NCI-H2081 treated with DMSO at 0.1 percent for 48 hours (cell line): ENCODE data around the gene COX10.
"Not testable (repeated sequence)": the region's sequence is repeated elsewhere in the genome, so short reads cannot be mapped to it uniquely, and the experiment has no call there.

Experiments
- DNase-seq: peaks from one replicate; lab custom pipeline; 2025; lab: John Stamatoyannopoulos, UW

The COX10 gene

DNA sequence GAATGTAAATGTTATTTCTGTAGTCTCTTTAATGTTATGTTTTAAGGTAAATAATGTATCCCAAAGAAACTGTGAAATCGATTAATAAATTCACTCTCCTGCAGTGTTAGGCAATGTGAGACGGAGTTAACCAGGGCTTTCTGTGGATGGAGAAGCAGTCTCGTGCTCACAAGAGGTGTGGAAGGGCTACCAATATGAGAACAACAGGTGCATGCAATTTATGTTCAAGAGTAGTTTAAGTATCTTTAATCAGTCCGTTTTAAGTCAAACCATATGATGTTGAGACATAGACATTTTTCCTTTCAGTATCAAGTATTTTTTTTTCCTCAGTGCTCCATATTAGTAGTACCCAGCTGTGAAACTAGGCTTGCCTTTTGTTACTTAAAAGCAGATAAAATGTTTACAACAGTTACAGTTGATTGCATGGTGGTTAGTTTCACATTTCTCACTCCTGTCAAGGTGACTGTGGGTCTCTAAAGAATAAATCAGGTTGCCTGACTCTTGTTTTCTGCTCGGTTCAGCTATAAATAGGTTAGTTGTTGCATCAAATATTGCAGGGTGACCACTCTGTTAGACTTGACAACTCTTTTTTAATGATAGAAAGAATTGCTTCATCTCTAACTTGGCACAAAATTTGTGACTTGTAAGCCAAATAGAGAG is 54.4 kb downstream of the COX10 start:
- no peak for DNase-seq

DNA sequence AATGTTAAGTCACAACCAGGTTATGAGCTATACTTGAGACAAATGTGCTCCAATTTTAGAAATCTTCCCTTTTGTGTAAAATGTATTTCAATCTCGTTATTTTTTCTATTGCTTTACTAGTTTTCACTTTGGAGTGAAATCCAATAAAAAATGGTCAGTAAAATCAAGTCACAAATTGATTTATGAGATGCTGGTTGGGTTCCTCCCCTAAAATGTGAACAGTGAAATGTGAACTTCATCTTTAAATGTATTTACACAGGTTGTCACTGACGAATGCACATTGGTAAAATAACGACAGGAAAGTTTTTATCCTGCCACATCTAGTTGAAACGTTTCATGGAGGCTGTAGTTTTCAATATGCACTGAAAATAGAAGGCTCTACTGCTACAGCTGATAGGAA is 55.5 kb downstream of the COX10 start:
- no peak for DNase-seq

DNA sequence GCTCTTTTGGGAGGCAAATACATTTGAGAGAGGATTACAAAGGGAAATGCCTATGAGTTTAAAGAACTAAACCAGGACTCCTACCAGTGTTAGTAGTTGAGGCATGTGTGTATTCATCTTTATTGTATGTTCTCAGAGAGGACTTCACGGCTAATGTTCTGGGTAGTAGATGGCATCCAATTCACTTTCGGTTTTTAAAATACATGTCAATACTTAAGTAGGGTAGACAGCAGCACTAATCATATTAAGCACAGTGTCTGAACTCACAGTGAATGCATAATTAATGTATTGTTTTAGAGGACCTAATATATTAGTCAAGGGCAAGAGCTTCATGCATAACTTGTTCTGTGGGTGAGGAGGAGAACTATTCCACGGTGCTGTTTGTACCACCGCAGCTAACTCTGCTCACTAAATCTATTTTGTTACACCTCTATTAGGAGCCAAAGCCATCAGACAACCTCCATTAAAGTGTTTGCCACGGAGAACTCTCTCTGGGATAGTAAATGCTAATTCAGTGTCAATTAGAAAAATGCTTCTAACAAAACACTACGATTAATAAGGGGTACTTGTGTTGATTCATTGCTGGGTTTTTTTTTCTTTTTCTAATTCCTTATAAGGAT is 56.3 kb downstream of the COX10 start:
- no peak for DNase-seq

DNA sequence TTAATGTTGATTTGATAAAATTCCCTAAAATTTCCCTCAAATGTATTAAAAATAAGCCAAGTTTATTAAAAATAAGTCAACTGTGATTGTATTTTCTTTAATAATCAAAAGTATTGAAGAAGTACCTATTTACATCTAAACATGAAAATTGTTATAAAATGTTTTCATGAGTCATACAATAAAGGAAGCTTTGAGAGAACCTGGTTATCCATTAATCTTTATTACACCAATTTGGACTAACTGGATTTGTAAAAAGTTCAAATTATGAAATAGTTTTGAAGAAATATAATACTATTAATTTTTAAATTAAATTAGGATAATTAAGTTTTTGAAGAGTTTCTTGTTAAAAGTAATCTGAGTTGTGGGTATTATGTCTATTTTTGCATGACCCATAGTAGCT is 63.8 kb downstream of the COX10 start:
- no peak for DNase-seq

DNA sequence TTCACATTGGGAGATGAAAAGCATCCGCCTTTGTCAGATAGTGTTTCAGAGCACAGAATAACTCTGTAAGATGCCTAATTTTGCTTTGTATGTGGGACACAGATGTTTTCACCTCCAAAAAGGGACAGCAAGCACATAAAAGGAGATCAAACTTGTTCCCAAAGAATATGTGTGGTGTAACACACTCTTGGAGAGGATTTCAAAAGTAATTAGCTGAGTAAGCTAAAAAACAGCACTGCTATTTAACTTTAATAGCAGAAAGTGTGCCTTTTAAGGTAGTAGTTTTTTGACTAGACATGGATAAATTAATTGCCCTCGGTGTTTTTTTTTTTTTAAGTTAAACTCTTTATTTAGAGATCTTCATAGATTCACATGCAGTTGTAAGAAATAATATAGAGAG is 65.2 kb downstream of the COX10 start:
- no peak for DNase-seq

GRCh38 chr17:14135906-14136590 is 66.7 kb downstream of the COX10 start:
- no peak for DNase-seq

DNA sequence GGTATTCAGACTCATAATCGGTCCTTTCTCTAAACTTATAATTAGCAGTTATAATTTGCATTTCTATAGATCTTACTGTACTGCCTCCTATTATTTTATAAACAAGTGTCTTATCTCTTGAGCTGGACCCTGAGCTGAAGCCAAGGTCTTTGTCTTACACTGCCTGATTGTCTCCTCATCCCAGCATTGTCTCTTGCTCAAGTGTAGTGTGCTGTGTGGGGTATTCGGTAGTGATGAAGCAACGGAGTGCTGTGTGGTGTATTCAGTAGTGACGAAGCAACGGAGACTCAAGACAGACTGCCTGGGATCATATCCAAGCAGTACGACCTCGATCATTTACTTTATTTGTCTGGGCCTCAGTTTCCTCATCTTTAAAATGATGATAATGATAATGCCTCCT is 69.3 kb downstream of the COX10 start:
- no peak for DNase-seq

DNA sequence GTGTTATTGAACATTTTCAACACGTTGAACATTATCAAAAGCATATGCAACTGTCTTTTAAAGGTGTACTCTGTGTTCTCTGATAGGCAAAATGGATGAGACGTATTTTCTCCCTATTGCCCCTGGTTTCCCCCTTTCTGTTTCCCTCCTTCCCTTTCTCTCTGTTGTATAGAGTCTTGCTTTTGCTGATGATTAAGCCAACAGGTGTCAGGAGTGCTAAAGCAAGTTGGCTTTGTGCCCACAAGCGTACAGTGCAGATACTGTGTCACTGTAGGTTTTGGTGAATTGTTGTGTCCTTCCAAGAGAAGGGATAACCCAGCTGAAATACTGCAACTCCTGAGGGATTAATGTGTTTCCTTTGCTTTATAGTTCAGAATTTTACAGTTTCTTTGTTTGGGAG is 74.4 kb downstream of the COX10 start:
- DNase-seq, result no peak

DNA sequence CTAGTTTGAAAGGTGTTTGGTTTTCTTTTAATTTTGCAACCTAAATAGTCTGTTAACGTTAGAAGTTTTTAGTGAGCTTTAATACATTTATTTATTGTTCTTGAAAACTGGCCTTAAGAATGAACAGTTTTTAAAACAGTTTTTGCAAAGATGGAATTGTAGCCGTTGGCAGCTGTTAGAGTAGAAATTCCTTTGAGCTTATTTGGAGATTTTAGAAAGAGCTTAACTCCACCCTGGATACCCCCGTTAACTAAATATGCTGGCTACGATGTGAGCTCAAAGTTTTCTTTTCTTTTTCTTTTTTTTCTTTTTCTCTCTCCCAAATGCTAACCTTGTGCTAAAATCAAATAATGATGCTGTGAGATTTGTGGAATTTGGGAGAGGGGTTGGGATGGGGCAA is 75.2 kb downstream of the COX10 start:
- DNase-seq, result no peak

- DNase-seq, result no peak
These were observed 80.4 kb downstream of the COX10 start for GRCh38 chr17:14149751-14150150.

DNA sequence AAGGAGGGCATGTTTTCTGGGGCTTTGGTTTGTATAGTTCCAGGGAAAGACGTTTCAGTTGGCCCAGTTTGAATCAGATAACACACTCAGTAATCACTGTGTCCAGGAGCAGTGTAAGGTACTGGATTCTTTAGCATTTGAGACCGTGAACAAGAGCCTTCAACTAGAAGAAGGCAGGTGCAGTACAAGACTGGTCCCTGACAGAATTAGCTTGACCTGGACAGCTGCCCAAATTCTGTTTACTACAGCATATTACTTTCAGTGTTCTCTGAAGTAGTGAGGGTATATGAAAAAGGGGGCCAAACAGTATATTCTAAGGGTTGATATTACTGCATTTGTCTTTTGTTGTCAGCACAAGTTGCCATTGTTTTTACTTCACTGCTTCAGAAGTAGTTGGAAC is 81.3 kb downstream of the COX10 start:
- DNase-seq, result no peak

- no peak for DNase-seq
These were observed 83.4 kb downstream of the COX10 start for GRCh38 chr17:14152721-14153120.

- no peak for DNase-seq
These were observed 84.1 kb downstream of the COX10 start for GRCh38 chr17:14153374-14153773.

DNA sequence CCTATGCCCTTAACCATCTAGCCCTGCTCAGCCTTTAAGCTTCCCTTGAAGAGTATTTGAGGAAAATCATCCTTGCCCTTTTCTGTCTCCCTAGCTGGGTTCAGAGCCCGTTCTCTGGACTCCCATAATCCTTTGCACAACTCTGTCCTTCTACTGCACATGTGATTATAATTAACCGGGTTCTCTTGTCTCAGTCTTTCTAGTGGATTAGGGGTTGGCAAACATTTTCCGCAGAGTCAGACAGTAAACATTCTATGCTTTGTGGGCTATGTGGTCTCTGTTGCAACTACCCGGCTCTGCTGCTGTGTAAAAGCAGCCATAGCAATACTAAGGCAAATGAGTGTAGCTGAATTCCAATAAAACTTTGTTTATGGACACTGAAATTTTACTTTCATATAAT is 87.4 kb downstream of the COX10 start:
- DNase-seq, result no peak

DNA sequence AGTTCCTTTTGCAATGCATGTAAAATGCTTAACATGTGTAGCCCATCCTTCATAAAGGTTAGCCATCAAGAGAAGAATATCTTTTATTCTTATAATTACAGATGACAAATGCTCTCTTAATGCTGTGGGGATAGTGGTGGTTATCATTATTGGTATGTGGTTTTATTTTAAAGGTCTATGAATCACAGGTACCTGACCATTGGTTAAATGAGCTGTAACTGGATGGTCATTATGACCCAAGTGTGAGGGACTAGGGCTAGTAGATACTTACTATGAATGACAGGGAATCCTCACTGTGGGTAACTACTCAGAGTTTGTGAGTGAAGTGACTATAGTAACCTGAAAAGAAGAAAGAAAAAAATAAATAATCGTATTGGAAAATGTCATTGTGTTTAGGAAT is 88.5 kb downstream of the COX10 start:
- no peak for DNase-seq

- DNase-seq, result no peak
These were observed 89.4 kb downstream of the COX10 start for GRCh38 chr17:14158707-14159106.

DNA sequence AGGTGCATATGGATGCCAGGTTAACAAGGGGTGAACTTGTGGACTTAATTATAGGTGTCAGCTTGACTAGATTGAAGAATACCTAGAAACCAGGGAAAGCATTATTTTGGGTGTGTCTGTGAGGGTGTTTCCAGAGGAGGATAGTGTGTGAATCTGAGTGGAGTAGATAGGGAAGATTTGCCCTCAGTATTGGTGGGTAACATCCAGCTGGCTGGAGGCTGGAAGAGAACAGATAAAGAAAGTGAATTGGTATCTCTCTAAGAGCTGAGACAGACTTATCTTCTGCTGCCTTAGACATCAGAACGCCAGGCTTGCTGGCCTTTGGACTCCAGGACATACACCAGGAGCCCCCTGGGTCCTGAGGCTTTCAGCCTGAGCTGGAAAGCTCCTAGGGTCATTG is 92.1 kb downstream of the COX10 start:
- no peak for DNase-seq

DNA sequence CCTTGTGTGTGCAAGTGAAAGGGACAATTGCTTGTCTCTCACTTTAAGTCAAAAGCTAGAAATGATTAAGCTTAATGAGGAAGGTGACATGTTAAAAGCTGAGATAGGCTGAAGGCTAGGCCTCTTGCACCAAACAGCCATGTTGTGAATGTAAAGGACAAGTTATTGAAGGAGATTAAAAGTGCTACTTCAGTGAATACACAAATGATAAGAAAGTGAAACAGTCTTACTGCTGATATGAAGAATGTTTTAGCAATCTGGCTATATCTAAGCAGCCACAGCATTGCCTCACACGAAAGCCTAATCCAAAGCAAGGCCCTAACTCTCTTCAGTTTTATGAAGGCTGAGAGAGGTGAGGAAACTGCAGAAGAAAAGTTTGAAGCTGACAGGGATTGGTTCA is 96.3 kb downstream of the COX10 start:
- no peak for DNase-seq

GRCh38 chr17:14167831-14168230 is 98.5 kb downstream of the COX10 start:
- not testable (repeated sequence) for DNase-seq

DNA sequence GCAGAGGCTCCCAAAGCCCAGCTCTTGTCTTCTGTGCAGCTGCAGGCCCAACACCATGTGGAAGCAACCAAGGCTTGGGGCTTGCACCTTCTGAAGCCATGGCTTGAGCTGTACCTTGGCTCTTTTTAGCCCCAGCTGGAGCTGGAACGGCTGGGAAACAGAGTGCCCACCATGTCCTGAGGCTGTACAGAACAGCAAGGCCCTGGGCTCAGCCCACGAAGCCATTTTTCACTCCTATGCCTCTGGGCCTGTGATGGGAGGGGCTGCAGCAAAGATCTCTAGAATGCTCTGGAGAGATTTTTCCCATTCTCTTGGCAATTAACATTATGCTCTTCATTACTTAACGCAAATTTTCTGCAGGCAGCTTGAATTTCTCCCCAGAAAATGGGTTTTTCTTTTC is 99.3 kb downstream of the COX10 start:
- DNase-seq, result no peak

- no peak for DNase-seq
These were observed 100.0 kb downstream of the COX10 start for GRCh38 chr17:14169287-14169686.

- no peak for DNase-seq
These were observed 100.6 kb downstream of the COX10 start for GRCh38 chr17:14169901-14170300.

DNA sequence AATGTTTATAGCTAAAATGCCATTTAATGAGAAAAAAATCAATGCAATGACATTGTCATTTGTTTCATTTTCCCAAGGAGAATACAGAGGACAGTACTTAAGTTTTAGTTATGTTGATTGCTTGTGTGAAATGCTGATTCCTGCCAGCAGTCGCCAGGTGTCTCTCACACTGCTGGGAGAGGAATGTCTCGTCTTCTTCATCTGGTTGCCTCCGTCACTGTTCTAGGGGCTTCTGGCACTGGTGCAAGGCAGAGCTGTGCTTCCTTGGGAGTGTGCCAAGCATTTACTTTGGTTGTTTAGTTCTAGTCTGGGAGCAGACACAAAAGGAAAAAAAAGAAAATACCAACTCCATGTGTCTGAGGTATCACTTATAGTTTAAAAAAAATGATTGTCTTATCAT is 107.7 kb downstream of the COX10 start:
- not testable (repeated sequence) for DNase-seq

DNA sequence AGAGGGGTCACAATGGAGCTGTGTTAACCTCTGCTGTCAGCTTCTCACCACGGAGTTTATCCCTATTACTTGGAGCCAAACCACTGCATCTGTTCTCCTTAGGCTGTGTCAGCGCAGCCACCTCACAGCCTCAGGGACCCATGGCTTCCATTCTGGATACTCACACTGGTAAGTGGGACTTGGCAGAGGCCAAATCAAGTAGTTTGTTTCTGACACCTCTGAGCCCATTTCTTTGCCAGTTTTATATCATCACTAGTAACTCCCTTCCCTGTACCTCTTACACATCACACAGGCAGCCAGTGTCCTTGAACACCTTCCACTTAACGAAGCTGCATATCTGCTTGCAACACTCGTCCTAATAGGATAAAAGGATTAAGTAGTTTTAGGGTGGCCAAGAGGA is 108.5 kb downstream of the COX10 start:
- not testable (repeated sequence) for DNase-seq
